Osteoblast (primary cell): Measurements from ENCODE around the gene PHKB. TPM values are rescaled to one million over a fixed set of nuclear protein-coding genes. Genes with fewer than 3 reads are reported as not detected.

Source experiments
- DNase-seq: peaks from one replicate; pipeline ENCODE4 v3.0.0; 2011; ENCODE audit warnings: low spot score, mixed read lengths; ENCODE audit not compliant: insufficient read length; ENCODE audit errors: missing footprints
- H2AFZ ChIP-seq: 2 replicates; pipeline ENCODE4 v1.6.0; 2011; ENCODE audit warnings: mild to moderate bottlenecking, low read length
- H3K27ac ChIP-seq: 2 replicates; pipeline ENCODE4 v1.5.1; 2011; ENCODE audit warnings: mild to moderate bottlenecking, low read depth, low read length, moderate library complexity
- H3K27me3 ChIP-seq: 2 replicates; pipeline ENCODE4 v1.6.0; 2012; ENCODE audit warnings: mild to moderate bottlenecking, control low read depth, inconsistent platforms, low read length, moderate library complexity; ENCODE audit not compliant: insufficient read depth
- H3K36me3 ChIP-seq: 2 replicates; pipeline ENCODE4 v1.5.1; 2011; ENCODE audit warnings: mild to moderate bottlenecking, low read length, control low read depth, moderate library complexity; ENCODE audit not compliant: insufficient read depth
- H3K4me1 ChIP-seq: 2 replicates; pipeline ENCODE4 v1.5.1; 2011; ENCODE audit warnings: mild to moderate bottlenecking, low read length, control low read depth, moderate library complexity; ENCODE audit not compliant: insufficient read depth
- H3K4me2 ChIP-seq: 2 replicates; pipeline ENCODE4 v1.6.0; 2011; ENCODE audit warnings: mild to moderate bottlenecking, low read length; ENCODE audit not compliant: insufficient read depth
- H3K4me3 ChIP-seq: fragments of 200-600 bp; sonication (generic); 3 replicates; pipeline ENCODE4 v1.5.1; 2012; ENCODE audit warnings: mild to moderate bottlenecking, low read length, inconsistent platforms; ENCODE audit not compliant: insufficient read depth
- H3K79me2 ChIP-seq: 2 replicates; pipeline ENCODE4 v1.6.0; 2012; ENCODE audit warnings: mild to moderate bottlenecking, low read length, control low read depth, inconsistent platforms; ENCODE audit not compliant: insufficient read depth
- H3K9me3 ChIP-seq: 2 replicates; pipeline ENCODE4 v1.5.1; 2011; ENCODE audit warnings: low read depth, low read length, control low read depth
- H4K20me1 ChIP-seq: 2 replicates; pipeline ENCODE4 v1.6.0; 2012; ENCODE audit warnings: mild to moderate bottlenecking, low read length, control low read depth; ENCODE audit not compliant: insufficient read depth
- CTCF ChIP-seq: IDR thresholded peaks from 2 replicates; pipeline ENCODE4 v1.5.1; 2011; ENCODE audit warnings: mild to moderate bottlenecking, low read depth, low read length, moderate library complexity; ENCODE audit errors: extremely low read depth
- total RNA-seq: library from RNA; depleted of rRNA; stranded (reverse); fragments of >200 nt; gene quantifications from 2 replicates; pipeline ENCODE4 v1.2.3, GENCODE V29; 2012

Gene PHKB
- total RNA-seq, 1 donor: 76.4 TPM

GRCh38 chr16:47490471-47490870 lies 29.3 kb downstream of the PHKB start:
- H3K4me2 ChIP-seq: no peak overlapping the region
- no peak overlapping the region for H3K4me3 ChIP-seq
- no peaks in the 10 kb centered on the region for H3K27me3 ChIP-seq
- TF ChIP-seq CTCF: no peak
- peaks cover 3% of the 10 kb centered on the region for H4K20me1 ChIP-seq
- H3K79me2 ChIP-seq: peaks cover 22% of the 10 kb centered on the region
- H2AFZ ChIP-seq: no peak overlapping the region
- no peak for DNase-seq
- no peaks in the 10 kb centered on the region for H3K4me1 ChIP-seq
- peaks cover 4% of the 10 kb centered on the region for H3K9me3 ChIP-seq
- H3K27ac ChIP-seq: no peak overlapping the region
- H3K36me3 ChIP-seq: no peaks in the 10 kb centered on the region

GRCh38 chr16:47492036-47492427 lies 30.9 kb downstream of the PHKB start:
- no peak overlapping the region for H2AFZ ChIP-seq
- H3K79me2 ChIP-seq: peaks cover 29% of the 10 kb centered on the region
- H3K4me3 ChIP-seq: no peak overlapping the region
- no peak overlapping the region for H3K4me2 ChIP-seq
- no peak for TF ChIP-seq CTCF
- H3K9me3 ChIP-seq: peaks cover 4% of the 10 kb centered on the region
- H3K27ac ChIP-seq: no peak overlapping the region
- no peaks in the 10 kb centered on the region for H3K27me3 ChIP-seq
- H3K36me3 ChIP-seq: no peaks in the 10 kb centered on the region
- DNase-seq: no peak
- no peaks in the 10 kb centered on the region for H3K4me1 ChIP-seq
- H4K20me1 ChIP-seq: no peaks in the 10 kb centered on the region

- peak overlapping the region; percentile 4 for H2AFZ ChIP-seq
Observed at GRCh38 chr16:47492428-47493377, 31.6 kb downstream of the PHKB start.

More at GRCh38 chr16:47492428-47493377, 31.6 kb downstream of the PHKB start:
- Histone ChIP-seq H3K79me2 (peaks cover 25% of the 10 kb centered on the region), H4K20me1 (no peaks in the 10 kb centered on the region), H3K9me3 (peaks cover 4% of the 10 kb centered on the region), H3K4me2 (peak overlapping the region; percentile 33), H3K27ac (no peak overlapping the region), H3K36me3 (no peaks in the 10 kb centered on the region), H3K4me1 (no peaks in the 10 kb centered on the region), H3K27me3 (no peaks in the 10 kb centered on the region), H3K4me3 (peak overlapping the region; percentile 6)
- no peak for TF ChIP-seq CTCF
- peak; percentile 19 for DNase-seq
